Prostate gland (tissue), 2 donors: ENCODE data around the gene METTL26. TPM values are rescaled to one million over a fixed set of nuclear protein-coding genes. Genes with fewer than 3 reads are reported as not detected.
A peak's percentile ranks its signal among the peaks of the same experiment; 100 is the strongest.

ENCODE experiments used
- DNase-seq: peaks from one replicate; pipeline ENCODE4 v3.0.0-alpha.2; 2019; ENCODE audit warnings: low spot score
- H3K27ac ChIP-seq, 2 donors: fragments of 200-600 bp; sonication (generic); 2 replicates each; pipeline ENCODE4 v1.5.1; 2017 to 2019
- H3K27me3 ChIP-seq: fragments of 200-600 bp; sonication (generic); replicated peaks from 2 replicates; pipeline ENCODE4 v1.5.1; 2019; ENCODE audit not compliant: insufficient read depth
- H3K36me3 ChIP-seq, 2 donors: fragments of 200-600 bp; sonication (generic); 1 replicate in 1 of 2; 2 replicates in 1 of 2; pipeline versions ENCODE4 v1.5.1 to v1.8.1; 2017 to 2019
- H3K4me1 ChIP-seq: fragments of 200-600 bp; sonication (generic); replicated peaks from 2 replicates; pipeline ENCODE4 v1.5.1; 2019
- H3K4me3 ChIP-seq, 2 donors: fragments of 200-600 bp; sonication (generic); 2 replicates each; pipeline ENCODE4 v1.5.1; 2017 to 2019
- H3K9me3 ChIP-seq: fragments of 200-600 bp; sonication (generic); 2 replicates; pipeline ENCODE4 v1.5.1; 2017
- POLR2A ChIP-seq: fragments of 450-650 bp; IDR thresholded peaks from one replicate; pipeline ENCODE4 v1.6.1; 2016; ENCODE audit warnings: antibody characterized with exemption, mild to moderate bottlenecking
- POLR2AphosphoS5 ChIP-seq: sonication (generic); formaldehyde crosslinking; IDR thresholded peaks from one replicate; pipeline ENCODE4 v1.6.1; 2017; ENCODE audit warnings: antibody characterized with exemption
- whole genome bisulfite sequencing: methylation state at CpG from one replicate; pipeline ENCODE4 v1.1.5; 2018; 5-methylcytosine and 5-hydroxymethylcytosine counted together
- intact Hi-C: fragments of 100-400 bp; cut with DNase I; formaldehyde crosslinking; loops from one replicate; pipeline ENCODE4 v1.14.2; 2022
- total RNA-seq, 2 donors: library from RNA; depleted of rRNA; stranded (reverse); fragments of >200 nt; gene quantifications; one replicate each; pipeline ENCODE4 v1.1.0, GENCODE V29; 2016
- TF ChIP-seq, protein P1 (sequence below), 4 experiments: fragments of 200-600 bp in 2 of 4; fragments of 450-650 bp in 2 of 4; sonication (generic) in 2 of 4; IDR thresholded peaks; 1 replicate in 3 of 4; 2 replicates in 1 of 4; pipeline ENCODE4 v1.5.1; 2016 to 2019; ENCODE audit warnings: antibody characterized with exemption in 4 of 4, mild to moderate bottlenecking in 2 of 4, moderate library complexity in 2 of 4

Gene METTL26
- total RNA-seq, 2 donors from 2014 or later, result 179 to 207 TPM

DNA sequence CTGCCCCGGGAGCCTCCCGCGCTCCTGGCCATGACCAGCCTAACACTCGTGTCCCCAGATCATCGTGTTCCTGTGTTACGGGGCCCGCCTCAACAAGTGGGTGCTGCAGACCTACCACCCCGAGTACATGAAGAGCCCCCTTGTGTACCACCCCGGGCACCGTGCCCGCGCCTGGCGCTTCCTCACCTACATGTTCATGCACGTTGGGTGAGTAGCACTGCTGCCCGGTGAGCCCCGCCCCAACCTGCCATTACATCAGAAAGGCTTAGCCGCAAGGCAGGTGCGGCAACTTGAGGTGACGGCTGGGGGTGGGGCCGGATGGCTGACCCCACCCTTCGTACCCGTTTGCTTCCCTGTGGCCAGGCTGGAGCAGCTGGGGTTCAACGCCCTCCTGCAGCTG lies 40.8 kb upstream of the METTL26 start:
- peak; percentile 89 for DNase-seq
- no peak overlapping the region for H3K4me3 ChIP-seq
- WGBS, result 36% methylated on average over 15 of the region's 23 CpGs
- H3K27me3 ChIP-seq, result no peaks in the 10 kb centered on the region
- TF ChIP-seq POLR2A (peak; percentile 16), POLR2AphosphoS5 (peak; percentile 86)
- TF ChIP-seq, protein P1, sequence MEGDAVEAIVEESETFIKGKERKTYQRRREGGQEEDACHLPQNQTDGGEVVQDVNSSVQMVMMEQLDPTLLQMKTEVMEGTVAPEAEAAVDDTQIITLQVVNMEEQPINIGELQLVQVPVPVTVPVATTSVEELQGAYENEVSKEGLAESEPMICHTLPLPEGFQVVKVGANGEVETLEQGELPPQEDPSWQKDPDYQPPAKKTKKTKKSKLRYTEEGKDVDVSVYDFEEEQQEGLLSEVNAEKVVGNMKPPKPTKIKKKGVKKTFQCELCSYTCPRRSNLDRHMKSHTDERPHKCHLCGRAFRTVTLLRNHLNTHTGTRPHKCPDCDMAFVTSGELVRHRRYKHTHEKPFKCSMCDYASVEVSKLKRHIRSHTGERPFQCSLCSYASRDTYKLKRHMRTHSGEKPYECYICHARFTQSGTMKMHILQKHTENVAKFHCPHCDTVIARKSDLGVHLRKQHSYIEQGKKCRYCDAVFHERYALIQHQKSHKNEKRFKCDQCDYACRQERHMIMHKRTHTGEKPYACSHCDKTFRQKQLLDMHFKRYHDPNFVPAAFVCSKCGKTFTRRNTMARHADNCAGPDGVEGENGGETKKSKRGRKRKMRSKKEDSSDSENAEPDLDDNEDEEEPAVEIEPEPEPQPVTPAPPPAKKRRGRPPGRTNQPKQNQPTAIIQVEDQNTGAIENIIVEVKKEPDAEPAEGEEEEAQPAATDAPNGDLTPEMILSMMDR (IDR thresholded peaks at IDR 0.05), result no peak
- H3K4me1 ChIP-seq, result peaks cover 9% of the 10 kb centered on the region
- H3K9me3 ChIP-seq, result no peaks in the 10 kb centered on the region
- H3K27ac ChIP-seq, result peak overlapping the region in 1 of 2 donors; percentile 33
- H3K36me3 ChIP-seq, result peaks cover 12 to 21% of the 10 kb centered on the region in 2 donors
- intact Hi-C loops, result no loop called here

DNA sequence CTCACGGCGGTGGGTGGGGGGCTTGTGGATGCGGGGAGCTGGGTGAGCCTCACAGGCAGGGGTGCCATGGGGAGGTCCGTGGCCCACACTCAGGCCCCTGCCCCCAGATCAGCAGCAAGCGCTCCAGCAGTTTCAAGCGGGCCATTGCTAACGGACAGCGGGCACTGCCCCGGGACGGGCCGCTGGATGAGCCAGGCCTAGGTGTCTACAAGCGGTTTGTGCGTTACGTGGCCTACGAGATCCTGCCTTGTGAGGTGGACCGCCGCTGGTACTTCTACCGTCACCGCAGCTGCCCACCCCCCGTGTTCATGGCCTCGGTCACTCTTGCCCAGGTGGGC lies 40.4 kb upstream of the METTL26 start:
- Histone ChIP-seq H3K4me3 (no peak overlapping the region), H3K27me3 (no peaks in the 10 kb centered on the region), H3K27ac (peak overlapping the region in 1 of 2 donors; percentile 33), H3K4me1 (peaks cover 5% of the 10 kb centered on the region), H3K9me3 (no peaks in the 10 kb centered on the region), H3K36me3 (peaks cover 14 to 22% of the 10 kb centered on the region in 2 donors)
- TF ChIP-seq, protein P1 (IDR thresholded peaks at IDR 0.05), result no peak
- TF ChIP-seq POLR2AphosphoS5 (no peak), POLR2A (no peak)
- intact Hi-C loops, result no loop called here
- WGBS, result 50% methylated on average over 16 of the region's 21 CpGs
- no peak for DNase-seq

DNA sequence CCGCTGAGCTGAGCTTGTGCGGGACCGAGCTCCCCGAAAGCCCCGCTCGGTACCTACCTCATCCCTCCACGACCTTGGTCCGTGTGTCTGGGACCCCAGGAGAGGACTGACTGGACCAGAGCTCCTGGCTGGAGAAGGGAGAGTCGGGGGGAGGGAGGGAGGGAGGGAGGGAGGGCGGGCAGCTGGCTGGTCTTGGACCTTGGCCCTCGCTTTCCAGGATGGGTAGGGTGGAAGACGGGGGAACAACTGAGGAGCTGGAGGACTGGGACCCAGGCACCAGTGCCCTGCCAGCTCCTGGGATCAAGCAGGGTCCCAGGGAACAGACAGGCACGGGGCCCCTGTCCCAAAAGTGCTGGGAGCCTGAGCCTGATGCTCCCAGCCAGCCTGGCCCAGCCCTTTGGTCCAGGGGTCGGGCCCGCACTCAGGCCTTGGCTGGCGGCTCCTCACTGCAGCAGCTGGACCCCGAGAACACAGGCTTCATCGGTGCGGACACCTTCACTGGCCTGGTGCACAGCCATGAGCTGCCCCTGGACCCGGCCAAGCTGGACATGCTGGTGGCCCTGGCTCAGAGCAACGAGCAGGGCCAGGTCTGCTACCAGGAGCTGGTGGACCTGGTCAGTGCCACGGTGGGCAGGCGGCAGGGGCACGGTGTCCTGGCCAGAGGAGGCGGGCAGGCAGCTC lies 39.9 kb upstream of the METTL26 start:
- intact Hi-C loops, result no loop called here
- WGBS, result 34% methylated on average over 9 of the region's 25 CpGs
- Histone ChIP-seq H3K27me3 (no peaks in the 10 kb centered on the region), H3K9me3 (no peaks in the 10 kb centered on the region), H3K4me1 (peaks cover 1% of the 10 kb centered on the region), H3K4me3 (peak overlapping the region; percentile 8 to 18), H3K36me3 (peaks cover 14 to 27% of the 10 kb centered on the region in 2 donors), H3K27ac (peak overlapping the region in 1 of 2 donors; percentile 33)
- TF ChIP-seq, protein P1 (IDR thresholded peaks at IDR 0.05), result no peak
- no peak for DNase-seq

- DNase-seq, result no peak
- H3K4me3 ChIP-seq, result peak within 1 kb of the TSS; percentile 8 to 18
- TF ChIP-seq POLR2A (no peak), POLR2AphosphoS5 (no peak)
- TF ChIP-seq, protein P1 (IDR thresholded peaks at IDR 0.05), result no peak
Observed at GRCh38 chr16:674968-675883, 39.1 kb upstream of the METTL26 start, which contains the start of gene RHBDL1. Gene RHBDL1 (plus strand): TSS chr16:675671. CDS start chr16:675791, 120 bp downstream.

More at GRCh38 chr16:674968-675883, 39.1 kb upstream of the METTL26 start, which contains the start of gene RHBDL1:
- H3K27ac ChIP-seq, result peak within 1 kb of the TSS in 1 of 2 donors; percentile 33
- H3K36me3 ChIP-seq, result peaks cover 17 to 35% of the 10 kb centered on the region in 2 donors
- no peaks in the 10 kb centered on the region for H3K4me1 ChIP-seq
- intact Hi-C loops, result no loop called here
- no peaks in the 10 kb centered on the region for H3K27me3 ChIP-seq
- WGBS, result 13% methylated on average over 47 of the region's 73 CpGs
- no peaks in the 10 kb centered on the region for H3K9me3 ChIP-seq
